HFF-Myc (cell line): ENCODE data around the gene TOR3A.

ENCODE experiments used
- DNase-seq: peaks from one replicate; pipeline ENCODE4 v3.0.0-alpha.2; 2011; ENCODE audit warnings: low read depth; ENCODE audit errors: extremely low read depth
- H3K4me3 ChIP-seq: replicated peaks from 2 replicates; pipeline ENCODE4 v1.5.1; 2011; ENCODE audit warnings: low read depth, mild to moderate bottlenecking, control low read depth, low read length
- CTCF ChIP-seq: IDR thresholded peaks from 2 replicates; pipeline ENCODE4 v1.5.1; 2012; ENCODE audit warnings: mild to moderate bottlenecking, low read depth, low read length, control low read depth; ENCODE audit errors: missing control alignments

Gene TOR3A

DNA sequence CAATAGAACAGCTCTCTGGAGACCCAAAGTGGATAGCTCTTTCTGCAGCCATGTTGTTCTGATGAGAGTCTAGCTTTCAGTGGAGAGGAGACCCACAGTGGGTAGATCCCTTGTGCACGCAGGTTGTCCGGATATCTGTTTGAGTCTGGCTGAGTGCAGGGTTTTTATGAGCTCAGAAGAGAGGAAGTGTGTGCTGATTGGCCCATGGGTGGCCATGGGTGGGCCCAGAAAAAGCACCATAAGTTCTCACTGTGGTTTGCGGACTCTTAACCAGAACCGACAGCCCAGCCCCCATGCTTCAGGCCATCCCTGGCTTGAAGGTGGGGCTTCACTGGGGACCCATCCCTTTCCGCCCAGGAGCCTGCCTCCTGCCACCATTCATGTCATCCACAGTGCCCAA lies 39.2 kb upstream of the TOR3A start:
- no peak for DNase-seq
- TF ChIP-seq CTCF: no peak
- H3K4me3 ChIP-seq: no peak overlapping the region

DNA sequence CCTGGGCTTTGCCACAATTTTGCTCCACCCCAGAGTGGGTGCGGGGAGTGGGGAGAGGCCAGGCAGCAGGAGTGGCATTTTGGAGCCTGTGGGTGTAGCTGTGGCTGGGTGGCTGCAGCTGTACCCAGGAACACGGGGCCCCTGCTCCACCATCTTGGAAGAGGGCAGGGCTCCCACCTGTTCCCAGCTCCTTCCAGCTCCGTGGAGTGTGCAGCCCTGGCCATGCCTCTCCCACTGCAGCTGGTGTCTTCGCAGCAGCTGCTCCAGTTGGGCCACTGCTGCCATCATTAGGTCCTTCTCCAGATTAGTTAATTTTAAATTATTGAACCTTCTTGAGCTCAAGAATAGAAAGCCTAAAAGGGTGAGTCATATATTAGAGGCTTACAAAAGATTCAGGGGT lies 38.6 kb upstream of the TOR3A start:
- TF ChIP-seq CTCF: no peak
- no peak overlapping the region for H3K4me3 ChIP-seq
- no peak for DNase-seq

- no peak overlapping the region for H3K4me3 ChIP-seq
- no peak for DNase-seq
- no peak for TF ChIP-seq CTCF
Measured at GRCh38 chr1:179043907-179044306, 38.0 kb upstream of the TOR3A start.

- no peak overlapping the region for H3K4me3 ChIP-seq
- DNase-seq: no peak
- TF ChIP-seq CTCF: no peak
Measured at GRCh38 chr1:179046808-179047635, 34.8 kb upstream of the TOR3A start.

DNA sequence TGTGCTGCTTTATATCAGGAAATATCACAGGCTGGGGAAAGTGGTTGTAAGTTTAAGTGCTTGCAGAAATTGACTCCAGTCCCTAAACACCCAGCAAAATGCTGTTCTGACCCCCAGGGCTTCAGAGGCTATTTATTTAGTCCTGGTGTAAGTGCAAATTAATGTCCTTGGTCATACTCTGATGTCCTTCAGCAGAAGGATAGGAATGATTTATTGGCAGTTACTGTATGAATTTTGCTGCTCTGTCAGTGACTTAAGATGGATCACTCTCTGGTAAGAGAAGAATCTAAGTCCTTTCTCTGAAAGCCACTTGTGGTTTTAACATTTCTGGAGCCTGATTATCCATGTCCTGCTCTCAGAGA lies 34.3 kb upstream of the TOR3A start:
- no peak for TF ChIP-seq CTCF
- no peak overlapping the region for H3K4me3 ChIP-seq
- no peak for DNase-seq

DNA sequence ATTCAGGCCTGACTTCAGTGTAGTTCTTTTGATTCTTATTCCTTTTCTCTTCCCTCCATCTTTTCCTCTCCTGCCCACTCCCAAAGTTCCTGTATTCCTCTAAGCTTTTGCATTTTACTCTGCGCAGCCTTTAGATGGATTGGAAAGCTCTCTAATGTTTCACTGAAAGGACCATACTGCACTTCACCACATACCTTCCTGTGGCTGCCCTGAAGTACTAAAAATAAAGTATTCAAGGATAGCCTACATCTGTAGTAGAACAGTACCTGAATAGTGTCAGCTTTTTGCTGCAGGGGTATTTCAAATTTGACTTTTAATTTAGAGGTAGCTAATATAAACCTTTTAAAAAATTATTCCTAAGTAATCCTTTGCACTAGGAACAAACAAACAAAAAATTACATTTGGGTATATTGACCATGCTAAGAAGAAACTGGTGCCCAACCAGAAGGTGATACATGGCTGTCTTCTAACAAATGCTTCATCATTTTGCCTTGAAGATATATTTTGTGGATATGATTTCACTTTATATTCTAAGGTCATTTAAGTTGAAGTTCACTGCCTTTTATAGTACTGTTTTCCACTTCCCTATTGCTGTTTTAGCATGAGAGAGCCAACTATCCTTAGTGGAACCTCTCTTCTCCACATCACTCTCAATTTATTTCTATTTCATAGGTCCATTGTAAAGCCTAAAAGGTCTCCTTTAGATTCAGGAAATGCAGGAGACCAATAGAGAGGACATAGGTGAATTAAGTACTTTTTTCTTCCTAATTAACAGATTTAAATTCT lies 33.3 kb upstream of the TOR3A start:
- H3K4me3 ChIP-seq: no peak overlapping the region
- no peak for TF ChIP-seq CTCF
- DNase-seq: no peak

GRCh38 chr1:179052776-179053175 lies 29.1 kb upstream of the TOR3A start:
- no peak for DNase-seq
- no peak overlapping the region for H3K4me3 ChIP-seq
- TF ChIP-seq CTCF: no peak
